ENCODE results near the gene SRP68.

DNA sequence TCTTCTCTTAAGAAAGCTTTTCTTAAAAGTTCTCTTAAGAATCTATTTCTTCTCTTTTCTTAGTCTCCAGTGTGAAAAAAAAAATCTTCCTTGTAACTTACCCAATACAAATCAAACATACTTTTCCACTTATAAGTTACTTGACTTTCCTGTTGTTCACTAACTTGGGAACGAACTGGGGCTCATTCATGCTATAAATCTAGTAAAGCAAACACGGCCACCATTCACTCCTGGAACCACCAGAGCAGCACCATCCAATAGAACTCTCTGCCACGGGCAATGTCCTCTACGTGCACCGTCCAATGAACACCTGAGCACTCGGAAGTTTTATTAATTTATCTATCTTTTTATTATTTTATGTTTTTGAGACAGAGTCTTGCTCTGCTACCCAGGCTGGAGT lies 20.8 kb downstream of the SRP68 start:
- TF ChIP-seq KAT7 (CRISPR knock-in tag; IDR thresholded peaks at IDR 0.05; ENCODE audit: borderline replicate concordance): no peak
- TF ChIP-seq, protein P1, sequence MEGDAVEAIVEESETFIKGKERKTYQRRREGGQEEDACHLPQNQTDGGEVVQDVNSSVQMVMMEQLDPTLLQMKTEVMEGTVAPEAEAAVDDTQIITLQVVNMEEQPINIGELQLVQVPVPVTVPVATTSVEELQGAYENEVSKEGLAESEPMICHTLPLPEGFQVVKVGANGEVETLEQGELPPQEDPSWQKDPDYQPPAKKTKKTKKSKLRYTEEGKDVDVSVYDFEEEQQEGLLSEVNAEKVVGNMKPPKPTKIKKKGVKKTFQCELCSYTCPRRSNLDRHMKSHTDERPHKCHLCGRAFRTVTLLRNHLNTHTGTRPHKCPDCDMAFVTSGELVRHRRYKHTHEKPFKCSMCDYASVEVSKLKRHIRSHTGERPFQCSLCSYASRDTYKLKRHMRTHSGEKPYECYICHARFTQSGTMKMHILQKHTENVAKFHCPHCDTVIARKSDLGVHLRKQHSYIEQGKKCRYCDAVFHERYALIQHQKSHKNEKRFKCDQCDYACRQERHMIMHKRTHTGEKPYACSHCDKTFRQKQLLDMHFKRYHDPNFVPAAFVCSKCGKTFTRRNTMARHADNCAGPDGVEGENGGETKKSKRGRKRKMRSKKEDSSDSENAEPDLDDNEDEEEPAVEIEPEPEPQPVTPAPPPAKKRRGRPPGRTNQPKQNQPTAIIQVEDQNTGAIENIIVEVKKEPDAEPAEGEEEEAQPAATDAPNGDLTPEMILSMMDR (IDR thresholded peaks at IDR 0.05): no peak
- no peak for TF ChIP-seq ZNF121 (CRISPR knock-in tag; IDR thresholded peaks at IDR 0.05)
- no peak for TF ChIP-seq PRDM15 (CRISPR knock-in tag; IDR thresholded peaks at IDR 0.05)
- TF ChIP-seq, protein P2, sequence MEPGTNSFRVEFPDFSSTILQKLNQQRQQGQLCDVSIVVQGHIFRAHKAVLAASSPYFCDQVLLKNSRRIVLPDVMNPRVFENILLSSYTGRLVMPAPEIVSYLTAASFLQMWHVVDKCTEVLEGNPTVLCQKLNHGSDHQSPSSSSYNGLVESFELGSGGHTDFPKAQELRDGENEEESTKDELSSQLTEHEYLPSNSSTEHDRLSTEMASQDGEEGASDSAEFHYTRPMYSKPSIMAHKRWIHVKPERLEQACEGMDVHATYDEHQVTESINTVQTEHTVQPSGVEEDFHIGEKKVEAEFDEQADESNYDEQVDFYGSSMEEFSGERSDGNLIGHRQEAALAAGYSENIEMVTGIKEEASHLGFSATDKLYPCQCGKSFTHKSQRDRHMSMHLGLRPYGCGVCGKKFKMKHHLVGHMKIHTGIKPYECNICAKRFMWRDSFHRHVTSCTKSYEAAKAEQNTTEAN (CRISPR knock-in tag; IDR thresholded peaks at IDR 0.05): no peak
